Stimulated activated CD4-positive, alpha-beta T cell treated with anti-CD3 and anti-CD28 coated beads, Interleukin-2, amount 100 ng/mL, for 48 hours (primary cell): Measurements from ENCODE around the gene LCAT.
"Not testable (repeated sequence)": the region's sequence is repeated elsewhere in the genome, so short reads cannot be mapped to it uniquely, and the experiment has no call there.

Source experiments
- DNase-seq, 2 donors: peaks; one replicate each; pipeline ENCODE4 v3.0.0-alpha.2; 2020

The LCAT gene

GRCh38 chr16:67931712-67932461 lies 12.0 kb downstream of the LCAT start, which contains the start of gene CTRL:
CTRL (minus strand) TSS chr16:67931862; CDS start chr16:67931852, 10 bp downstream.
- no peak for DNase-seq

- DNase-seq: no peak
Observed at GRCh38 chr16:67930678-67931211, 13.2 kb downstream of the LCAT start.

GRCh38 chr16:67930191-67930590 lies 13.7 kb downstream of the LCAT start:
- no peak for DNase-seq

- peak; percentile 72 to 75 for DNase-seq
Observed at GRCh38 chr16:67928561-67929364, 15.2 kb downstream of the LCAT start.

GRCh38 chr16:67928147-67928546 lies 15.8 kb downstream of the LCAT start:
- no peak for DNase-seq

- no peak for DNase-seq
Observed at GRCh38 chr16:67927131-67927941, 16.6 kb downstream of the LCAT start.

- no peak for DNase-seq
Observed at GRCh38 chr16:67926181-67926750, 17.7 kb downstream of the LCAT start.

- DNase-seq: no peak
Observed at GRCh38 chr16:67924140-67924906, 19.6 kb downstream of the LCAT start.

- DNase-seq: no peak
Observed at GRCh38 chr16:67923414-67924116, 20.4 kb downstream of the LCAT start.

GRCh38 chr16:67922740-67923139 lies 21.2 kb downstream of the LCAT start:
- DNase-seq: no peak

GRCh38 chr16:67922221-67922620 lies 21.7 kb downstream of the LCAT start:
- DNase-seq: no peak

- no peak for DNase-seq
Observed at GRCh38 chr16:67919622-67920221, 24.2 kb downstream of the LCAT start.

- no peak for DNase-seq
Observed at GRCh38 chr16:67917852-67918236, 26.1 kb downstream of the LCAT start.

- no peak for DNase-seq
Observed at GRCh38 chr16:67917140-67917851, 26.6 kb downstream of the LCAT start.

- no peak for DNase-seq
Observed at GRCh38 chr16:67915831-67916723, 27.8 kb downstream of the LCAT start.

GRCh38 chr16:67915496-67915769 lies 28.5 kb downstream of the LCAT start:
- not testable (repeated sequence) for DNase-seq

- no peak for DNase-seq
Observed at GRCh38 chr16:67914758-67915495, 29.0 kb downstream of the LCAT start.

- DNase-seq: no peak
Observed at GRCh38 chr16:67910158-67910557, 33.8 kb downstream of the LCAT start.
